Skeletal muscle cell (primary cell): Measurements from ENCODE around the gene PRMT2.
"Not testable (repeated sequence)": the region's sequence is repeated elsewhere in the genome, so short reads cannot be mapped to it uniquely, and the experiment has no call there.

Experiments used
- DNase-seq: peaks from one replicate; pipeline ENCODE4 v3.0.0-alpha.2; 2010; ENCODE audit warnings: low read depth
- H3K4me3 ChIP-seq: 2 replicates; pipeline ENCODE4 v1.5.1; 2011; ENCODE audit warnings: low read depth, mild to moderate bottlenecking, control low read depth, low read length, moderate library complexity

Gene PRMT2

GRCh38 chr21:46664316-46664995, 29.0 kb downstream of the PRMT2 start:
- DNase-seq = no peak

GRCh38 chr21:46665566-46665965, 30.1 kb downstream of the PRMT2 start:
- H3K4me3 ChIP-seq = no peak overlapping the region
- DNase-seq = no peak

More at GRCh38 chr21:46664316-46664995, 29.0 kb downstream of the PRMT2 start:
- no peak overlapping the region for H3K4me3 ChIP-seq

- peak overlapping the region; percentile 68 for H3K4me3 ChIP-seq
- DNase-seq = no peak
Measured at GRCh38 chr21:46666941-46667740, 31.7 kb downstream of the PRMT2 start.

- H3K4me3 ChIP-seq = peak overlapping the region; percentile 68
- DNase-seq = no peak
Measured at GRCh38 chr21:46667741-46668380, 32.4 kb downstream of the PRMT2 start.

- no peak for DNase-seq
- peak overlapping the region; percentile 68 for H3K4me3 ChIP-seq
Measured at GRCh38 chr21:46668381-46668780, 32.9 kb downstream of the PRMT2 start.

- DNase-seq, H3K4me3 ChIP-seq: not testable (repeated sequence)
Measured at GRCh38 chr21:46668904-46669303, 33.4 kb downstream of the PRMT2 start.

GRCh38 chr21:46674430-46675007, 39.0 kb downstream of the PRMT2 start:
- H3K4me3 ChIP-seq = no peak overlapping the region
- DNase-seq = no peak

GRCh38 chr21:46675595-46676280, 40.3 kb downstream of the PRMT2 start:
- DNase-seq = no peak
- no peak overlapping the region for H3K4me3 ChIP-seq

- not testable (repeated sequence) for H3K4me3 ChIP-seq, DNase-seq
Measured at GRCh38 chr21:46676542-46676941, 41.1 kb downstream of the PRMT2 start.

GRCh38 chr21:46681593-46681992, 46.1 kb downstream of the PRMT2 start:
- DNase-seq = peak; percentile 21
- H3K4me3 ChIP-seq = not testable (repeated sequence)

- not testable (repeated sequence) for DNase-seq, H3K4me3 ChIP-seq
Measured at GRCh38 chr21:46698652-46699051, 63.2 kb downstream of the PRMT2 start.

GRCh38 chr21:46699104-46699503, 63.6 kb downstream of the PRMT2 start:
- DNase-seq, H3K4me3 ChIP-seq: not testable (repeated sequence)
